Cardiac fibroblast (primary cell): Measurements from ENCODE around the gene GOLGB1.
A peak's percentile ranks its signal among the peaks of the same experiment; 100 is the strongest.
"Not testable (repeated sequence)": the region's sequence is repeated elsewhere in the genome, so short reads cannot be mapped to it uniquely, and the experiment has no call there.

ENCODE experiments used
- DNase-seq, 2 donors: peaks; one replicate each; pipeline versions ENCODE4 v3.0.0 to v3.0.0-alpha.2; 2010; ENCODE audit warnings: low read depth in 2 of 2
- H3K4me3 ChIP-seq, 2 donors: replicated peaks in 1 of 2; 1 replicate in 1 of 2; 2 replicates in 1 of 2; pipeline ENCODE4 v1.5.1; 2011; ENCODE audit warnings: low read depth in 2 of 2, low read length in 2 of 2, mild to moderate bottlenecking in 2 of 2, moderate library complexity in 1 of 2
- TF ChIP-seq, protein P1 (sequence below): IDR thresholded peaks from one replicate; pipeline ENCODE4 v1.5.1; 2011; ENCODE audit warnings: low read depth, mild to moderate bottlenecking, low read length, inconsistent platforms

Gene GOLGB1

DNA sequence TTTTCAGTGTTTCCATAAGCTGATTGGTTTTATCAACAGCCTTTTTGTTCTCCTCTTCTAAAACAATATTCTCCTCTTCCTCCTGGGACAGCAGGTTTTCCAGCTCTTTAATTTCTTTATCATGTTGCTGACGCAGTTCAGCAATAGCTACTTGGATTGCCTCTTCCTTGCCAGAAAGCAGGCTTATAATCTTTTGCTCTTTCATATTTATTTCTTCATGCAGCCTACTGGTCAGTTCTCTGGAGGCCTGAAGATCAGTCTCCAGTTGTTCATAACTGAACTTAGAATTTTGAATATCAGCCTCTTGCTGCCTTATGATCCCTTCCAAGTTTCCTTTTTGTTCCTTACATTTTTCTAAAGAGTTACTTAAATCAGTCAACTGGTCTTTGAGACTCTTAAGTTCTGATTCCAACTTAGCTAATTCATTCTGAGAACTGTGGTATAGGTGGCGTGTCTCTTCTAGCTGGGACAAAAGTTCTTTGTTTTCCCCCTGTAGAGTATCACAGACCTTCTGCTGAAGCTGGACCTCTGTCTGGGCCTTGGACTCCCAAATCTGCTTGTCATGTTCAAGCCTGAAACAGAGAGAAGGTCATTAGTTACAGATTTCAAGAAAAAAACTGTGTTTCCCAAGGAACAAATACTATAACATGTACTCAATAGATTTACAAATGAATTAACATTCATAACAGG lies 57.4 kb downstream of the GOLGB1 start:
- no peak overlapping the region for H3K4me3 ChIP-seq
- TF ChIP-seq, protein P1, sequence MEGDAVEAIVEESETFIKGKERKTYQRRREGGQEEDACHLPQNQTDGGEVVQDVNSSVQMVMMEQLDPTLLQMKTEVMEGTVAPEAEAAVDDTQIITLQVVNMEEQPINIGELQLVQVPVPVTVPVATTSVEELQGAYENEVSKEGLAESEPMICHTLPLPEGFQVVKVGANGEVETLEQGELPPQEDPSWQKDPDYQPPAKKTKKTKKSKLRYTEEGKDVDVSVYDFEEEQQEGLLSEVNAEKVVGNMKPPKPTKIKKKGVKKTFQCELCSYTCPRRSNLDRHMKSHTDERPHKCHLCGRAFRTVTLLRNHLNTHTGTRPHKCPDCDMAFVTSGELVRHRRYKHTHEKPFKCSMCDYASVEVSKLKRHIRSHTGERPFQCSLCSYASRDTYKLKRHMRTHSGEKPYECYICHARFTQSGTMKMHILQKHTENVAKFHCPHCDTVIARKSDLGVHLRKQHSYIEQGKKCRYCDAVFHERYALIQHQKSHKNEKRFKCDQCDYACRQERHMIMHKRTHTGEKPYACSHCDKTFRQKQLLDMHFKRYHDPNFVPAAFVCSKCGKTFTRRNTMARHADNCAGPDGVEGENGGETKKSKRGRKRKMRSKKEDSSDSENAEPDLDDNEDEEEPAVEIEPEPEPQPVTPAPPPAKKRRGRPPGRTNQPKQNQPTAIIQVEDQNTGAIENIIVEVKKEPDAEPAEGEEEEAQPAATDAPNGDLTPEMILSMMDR: no peak
- DNase-seq: peak in 1 of 2 donors; percentile 13

DNA sequence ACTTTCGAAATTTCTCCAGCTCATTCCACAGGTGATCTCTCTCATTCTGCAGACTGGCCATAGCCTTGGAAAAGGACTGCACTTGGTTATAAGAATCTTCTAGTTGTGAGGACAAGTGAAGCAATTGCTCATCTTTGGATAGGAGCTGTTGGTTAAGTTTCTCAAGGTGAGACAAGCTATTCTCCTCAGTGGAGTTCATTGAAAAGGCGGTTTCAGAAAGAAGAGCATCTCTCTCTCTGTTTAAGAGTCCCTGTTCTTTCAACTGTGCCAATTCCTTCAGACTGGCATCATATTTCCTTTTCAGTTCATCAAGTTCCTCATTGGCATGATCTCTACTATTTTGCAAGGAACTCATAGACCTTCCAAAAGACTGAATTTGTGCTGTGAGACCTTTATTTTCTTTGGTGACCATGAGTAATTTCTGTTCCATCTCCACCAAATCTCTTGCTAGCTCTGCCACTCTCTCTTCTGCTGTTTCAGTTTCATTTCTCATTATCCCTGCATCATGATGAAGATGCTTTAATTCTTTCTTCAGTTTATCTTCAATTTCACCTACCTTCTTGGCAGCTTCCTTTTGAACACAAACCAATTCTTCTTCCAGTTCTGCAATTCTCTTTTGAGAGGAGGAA lies 58.6 kb downstream of the GOLGB1 start:
- no peak for DNase-seq
- TF ChIP-seq, protein P1: no peak
- no peak overlapping the region for H3K4me3 ChIP-seq

DNA sequence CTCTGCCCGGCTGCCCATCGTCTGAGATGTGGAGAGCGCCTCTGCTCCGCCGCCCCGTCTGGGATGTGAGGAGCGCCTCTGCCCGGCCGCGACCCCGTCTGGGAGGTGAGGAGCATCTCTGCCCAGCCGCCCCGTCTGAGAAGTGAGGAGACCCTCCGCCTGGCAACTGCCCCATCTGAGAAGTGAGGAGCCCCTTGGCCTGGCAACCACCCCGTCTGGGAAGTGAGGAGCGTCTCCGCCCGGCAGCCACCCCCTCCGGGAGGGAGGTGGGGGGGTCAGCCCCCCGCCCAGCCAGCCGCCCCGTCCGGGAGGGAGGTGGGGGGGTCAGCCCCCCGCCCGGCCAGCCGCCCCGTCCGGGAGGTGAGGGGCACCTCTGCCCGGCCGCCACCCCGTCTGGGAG lies 60.8 kb downstream of the GOLGB1 start:
- H3K4me3 ChIP-seq, DNase-seq: not testable (repeated sequence)

DNA sequence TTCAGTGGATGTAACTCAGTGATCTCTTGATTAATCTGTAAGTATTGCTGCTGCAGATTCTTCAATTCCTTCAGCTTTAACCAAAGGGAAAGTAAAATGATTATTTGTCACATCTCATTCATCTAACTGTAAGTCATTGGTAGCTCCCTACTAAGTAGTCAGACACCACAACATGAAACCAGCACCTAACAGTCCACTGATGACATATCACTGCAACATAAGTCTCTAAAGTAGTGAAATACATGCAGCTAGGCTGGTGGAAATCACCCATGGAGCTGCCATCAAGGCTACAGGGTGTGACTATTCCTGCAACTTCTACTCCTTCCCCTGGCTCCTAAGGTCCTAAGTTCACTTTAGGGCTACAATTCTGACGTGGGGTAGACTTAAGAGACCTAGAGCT lies 67.7 kb downstream of the GOLGB1 start:
- TF ChIP-seq, protein P1: no peak
- no peak for DNase-seq
- H3K4me3 ChIP-seq: no peak overlapping the region

DNA sequence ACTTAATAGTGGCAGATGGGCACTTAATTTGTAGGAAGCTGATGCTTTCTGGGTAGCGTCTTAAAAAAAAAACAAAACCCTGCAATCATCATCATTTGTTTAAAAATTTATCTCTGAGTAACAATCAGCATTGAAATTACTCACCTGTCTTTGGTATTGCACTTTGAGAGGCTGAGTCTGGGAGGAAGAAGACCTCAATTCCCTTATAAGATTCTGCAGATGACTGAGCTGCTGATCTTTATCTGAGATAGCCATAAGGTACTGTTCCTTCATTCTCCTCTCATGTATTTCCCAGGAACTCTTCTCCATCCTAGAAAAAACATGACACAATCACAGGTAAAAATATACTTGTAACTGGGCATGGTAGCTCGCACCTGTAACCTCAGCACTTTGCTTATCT lies 72.4 kb downstream of the GOLGB1 start:
- DNase-seq: no peak
- TF ChIP-seq, protein P1: no peak
- no peak overlapping the region for H3K4me3 ChIP-seq

DNA sequence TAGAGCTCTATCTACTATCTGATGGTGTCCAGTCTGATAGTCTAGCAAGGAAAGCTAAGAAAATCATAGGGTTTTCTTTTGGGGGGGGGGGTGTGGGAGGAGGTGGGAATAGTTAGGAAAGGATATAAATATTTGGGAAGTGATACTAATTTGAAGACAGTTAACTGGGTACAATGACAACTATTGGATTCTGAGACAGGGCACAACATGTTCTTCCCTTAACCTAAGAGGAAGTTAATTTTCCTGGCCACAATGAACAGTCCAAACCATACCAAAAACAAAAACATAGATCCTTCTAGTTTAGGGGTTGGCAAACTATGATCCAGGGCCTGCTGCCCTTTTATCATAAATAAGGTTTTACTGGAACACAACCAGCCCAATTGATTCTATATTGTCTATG lies 78.9 kb downstream of the GOLGB1 start:
- H3K4me3 ChIP-seq: no peak overlapping the region
- no peak for DNase-seq
- TF ChIP-seq, protein P1: no peak

DNA sequence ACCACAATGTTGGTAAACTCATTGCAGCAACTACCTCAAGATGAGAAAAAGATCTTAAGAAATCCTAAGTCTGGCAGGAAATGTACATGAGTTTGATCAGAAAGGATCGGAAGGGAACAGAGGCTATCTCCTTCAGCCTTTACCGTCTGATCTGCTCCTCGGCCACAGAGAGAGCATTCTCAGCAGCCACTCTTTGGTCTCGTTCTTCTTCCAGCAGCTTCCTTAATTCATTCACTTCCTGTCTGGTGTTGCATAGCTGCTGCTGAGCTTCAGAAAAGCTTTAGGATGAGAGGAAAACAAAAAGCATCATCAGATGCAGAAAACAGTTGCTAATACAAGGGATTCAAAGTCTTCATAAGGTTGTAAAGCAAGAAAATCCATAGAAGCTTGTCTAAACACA lies 82.2 kb downstream of the GOLGB1 start:
- TF ChIP-seq, protein P1: no peak
- DNase-seq: no peak
- H3K4me3 ChIP-seq: no peak overlapping the region
